Muscle of leg (tissue), 11 donors: ENCODE results near the gene RPS18. TPM values are rescaled to one million over a fixed set of nuclear protein-coding genes. Genes with fewer than 3 reads are reported as not detected.

Experiments
- DNase-seq: peaks from one replicate; pipeline ENCODE4 v3.0.0; 2013
- H3K27ac ChIP-seq: one replicate; pipeline ENCODE4 v1.5.1; 2013; ENCODE audit warnings: mild to moderate bottlenecking, low read length, control low read depth
- H3K27me3 ChIP-seq: one replicate; pipeline ENCODE4 v1.6.1; 2013; ENCODE audit warnings: low read length; ENCODE audit not compliant: control insufficient read depth, insufficient read depth
- H3K36me3 ChIP-seq: one replicate; pipeline ENCODE4 v1.6.1; 2013; ENCODE audit warnings: low read length; ENCODE audit not compliant: control insufficient read depth, insufficient read depth
- H3K4me1 ChIP-seq: one replicate; pipeline ENCODE4 v1.6.1; 2013; ENCODE audit warnings: low read length; ENCODE audit not compliant: control insufficient read depth, insufficient read depth
- H3K4me3 ChIP-seq: one replicate; pipeline ENCODE4 v1.5.1; 2013; ENCODE audit warnings: low read length, control low read depth
- H3K9me3 ChIP-seq: replicated peaks from 2 replicates; pipeline ENCODE4 v1.6.1; 2013; ENCODE audit warnings: low read depth, low read length; ENCODE audit not compliant: control insufficient read depth
- WGBS: methylation state at CpG from one replicate; pipeline ENCODE4 v1.1.5; 2013; ENCODE audit warnings: missing lambda C conversion rate; ENCODE audit not compliant: insufficient coverage; 5-methylcytosine and 5-hydroxymethylcytosine counted together
- polyA plus RNA-seq, 8 donors: library from polyadenylated mRNA; unstranded; fragments of 120-200 nt; gene quantifications; one replicate each; pipeline versions ENCODE4 v1.2.1 to v1.2.3, GENCODE V29; 2013; ENCODE audit warnings: inconsistent platforms in 1 of 8, low replicate concordance in 1 of 8; ENCODE audit not compliant: insufficient read length in 8 of 8, insufficient read depth in 1 of 8
- total RNA-seq: library from RNA; stranded (reverse); fragments of 120-200 nt; gene quantifications from one replicate; pipeline ENCODE4 v1.2.4, GENCODE V29; 2013

Gene RPS18
- total and polyA plus RNA-seq, 9 donors: 4,705 to 7,994 (median 5,424) TPM

GRCh38 chr6:33296797-33297405 is 25.0 kb downstream of the RPS18 start:
- Histone ChIP-seq H3K9me3 (no peaks in the 10 kb centered on the region), H3K27me3 (no peaks in the 10 kb centered on the region), H3K4me1 (peaks cover 16% of the 10 kb centered on the region), H3K27ac (peak overlapping the region; percentile 88), H3K36me3 (peaks cover 49% of the 10 kb centered on the region), H3K4me3 (peak overlapping the region; percentile 36)
- whole genome bisulfite sequencing: 53% methylated on average over 3 of the region's 12 CpGs
- no peak for DNase-seq

GRCh38 chr6:33297406-33297955 is 25.6 kb downstream of the RPS18 start:
- Histone ChIP-seq H3K36me3 (peaks cover 43% of the 10 kb centered on the region), H3K27ac (peak overlapping the region; percentile 88), H3K4me3 (peak overlapping the region; percentile 36), H3K9me3 (no peaks in the 10 kb centered on the region), H3K4me1 (peaks cover 16% of the 10 kb centered on the region), H3K27me3 (no peaks in the 10 kb centered on the region)
- DNase-seq: peak; percentile 60
- WGBS: 4% methylated on average over 5 of the region's 16 CpGs

- H3K4me1 ChIP-seq: peaks cover 16% of the 10 kb centered on the region
- peak overlapping the region; percentile 88 for H3K4me3 ChIP-seq
- peak; percentile 97 for DNase-seq
- H3K27me3 ChIP-seq: no peaks in the 10 kb centered on the region
- peaks cover 43% of the 10 kb centered on the region for H3K36me3 ChIP-seq
- peak overlapping the region; percentile 93 for H3K27ac ChIP-seq
- under 1% methylated on average over 21 of the region's 42 CpGs for WGBS
- H3K9me3 ChIP-seq: no peaks in the 10 kb centered on the region
Measured at GRCh38 chr6:33297956-33298772, 26.3 kb downstream of the RPS18 start.

GRCh38 chr6:33298773-33299236 is 26.9 kb downstream of the RPS18 start, which contains the start of gene RGL2:
Gene RGL2, minus strand, starts transcription at chr6:33298942. Its CDS starts 332 bp downstream, at chr6:33298610.
- Histone ChIP-seq H3K27me3 (no peaks in the 10 kb centered on the region), H3K4me3 (peak within 1 kb of the TSS; percentile 88), H3K36me3 (peaks cover 39% of the 10 kb centered on the region), H3K27ac (peak within 1 kb of the TSS; percentile 93), H3K4me1 (peaks cover 16% of the 10 kb centered on the region), H3K9me3 (no peaks in the 10 kb centered on the region)
- DNase-seq: peak; percentile 94
- 0% methylated on average over 8 of the region's 34 CpGs for WGBS

GRCh38 chr6:33299237-33299944 is 27.5 kb downstream of the RPS18 start:
- Histone ChIP-seq H3K4me3 (peak overlapping the region; percentile 88), H3K27ac (peak overlapping the region; percentile 93), H3K4me1 (peaks cover 16% of the 10 kb centered on the region), H3K9me3 (no peaks in the 10 kb centered on the region), H3K36me3 (peaks cover 40% of the 10 kb centered on the region), H3K27me3 (no peaks in the 10 kb centered on the region)
- DNase-seq: peak; percentile 97
- 1% methylated on average over 53 of the region's 54 CpGs for WGBS

GRCh38 chr6:33301877-33302276 is 30.0 kb downstream of the RPS18 start:
- Histone ChIP-seq H3K27me3 (no peaks in the 10 kb centered on the region), H3K36me3 (peaks cover 34% of the 10 kb centered on the region), H3K27ac (no peak overlapping the region), H3K9me3 (no peaks in the 10 kb centered on the region), H3K4me3 (no peak overlapping the region), H3K4me1 (peaks cover 16% of the 10 kb centered on the region)
- no CpG with 5 or more reads among the region's 3 CpGs for WGBS
- DNase-seq: no peak

- H3K4me1 ChIP-seq: peaks cover 5% of the 10 kb centered on the region
- no peak overlapping the region for H3K4me3 ChIP-seq
- no CpG with 5 or more reads among the region's 16 CpGs for WGBS
- H3K27ac ChIP-seq: no peak overlapping the region
- H3K36me3 ChIP-seq: peaks cover 40% of the 10 kb centered on the region
- no peaks in the 10 kb centered on the region for H3K27me3 ChIP-seq
- DNase-seq: no peak
- no peaks in the 10 kb centered on the region for H3K9me3 ChIP-seq
Measured at GRCh38 chr6:33304216-33304615, 32.3 kb downstream of the RPS18 start.

GRCh38 chr6:33305052-33305451 is 33.2 kb downstream of the RPS18 start:
- Histone ChIP-seq H3K4me1 (peaks cover 3% of the 10 kb centered on the region), H3K27ac (no peak overlapping the region), H3K9me3 (no peaks in the 10 kb centered on the region), H3K36me3 (peaks cover 40% of the 10 kb centered on the region), H3K4me3 (no peak overlapping the region), H3K27me3 (no peaks in the 10 kb centered on the region)
- no peak for DNase-seq
- WGBS: 82% methylated on average over 8 of the region's 8 CpGs

- 58% methylated on average over 4 of the region's 4 CpGs for WGBS
- no peaks in the 10 kb centered on the region for H3K9me3 ChIP-seq
- H3K4me3 ChIP-seq: no peak overlapping the region
- peaks cover 40% of the 10 kb centered on the region for H3K36me3 ChIP-seq
- H3K4me1 ChIP-seq: no peaks in the 10 kb centered on the region
- no peak for DNase-seq
- H3K27ac ChIP-seq: no peak overlapping the region
- no peaks in the 10 kb centered on the region for H3K27me3 ChIP-seq
Measured at GRCh38 chr6:33306356-33306755, 34.5 kb downstream of the RPS18 start.
